Heart left ventricle (tissue), 13 donors: ENCODE measurements around the gene ERCC2.

Experiments
- POLR2A ChIP-seq, 2 donors: fragments of 450-650 bp; IDR thresholded peaks; one replicate each; pipeline ENCODE4 v1.6.1; 2017; ENCODE audit warnings: antibody characterized with exemption in 2 of 2, mild to moderate bottlenecking in 2 of 2, moderate library complexity in 2 of 2
- TF ChIP-seq, protein P1 (sequence below), 12 donors: fragments of 200-600 bp; sonication (generic) in 4 of 12; IDR thresholded peaks; one replicate each; pipeline versions ENCODE4 v1.5.0 to v1.8.0; 2018 to 2022; ENCODE audit warnings: antibody characterized with exemption in 12 of 12, mild to moderate bottlenecking in 5 of 12
- donor health status: ischemic (EF 13 %, LVEDD 7.1; RV severe dilation, severe dysfunction).
- donor health status: DM: no; HTN: yes; CAD: no.
- donor health status: DM: no; HTN: no; CAD: no.
- donor health status: ischemic (EF 25% LVEDD 6.9; RV normal size, moderate dysfunction).
- donor health status: ischemic (EF 25% LVEDD 5.7; RV mildly dilated, moderate dysfunction).
- donor health status: ischemic (EF 35%, LVEDD 5.7; RV mildly dilated, moderate dysfunction).
- donor health status: nonischemic (EF 11% LVEDD 7.7; RV severe dilation, severe dysfunction).
- donor health status: DM: yes; HTN: yes; CAD: no.
- donor health status: PGD.
- donor health status: ischemic (EF 29% LVEDD 5.4; RV normal size, mild dysfunction).
- donor health status: nonischemic (EF 23%, LVEDD 6.1; RV moderate dilation, normal function).

DNA sequence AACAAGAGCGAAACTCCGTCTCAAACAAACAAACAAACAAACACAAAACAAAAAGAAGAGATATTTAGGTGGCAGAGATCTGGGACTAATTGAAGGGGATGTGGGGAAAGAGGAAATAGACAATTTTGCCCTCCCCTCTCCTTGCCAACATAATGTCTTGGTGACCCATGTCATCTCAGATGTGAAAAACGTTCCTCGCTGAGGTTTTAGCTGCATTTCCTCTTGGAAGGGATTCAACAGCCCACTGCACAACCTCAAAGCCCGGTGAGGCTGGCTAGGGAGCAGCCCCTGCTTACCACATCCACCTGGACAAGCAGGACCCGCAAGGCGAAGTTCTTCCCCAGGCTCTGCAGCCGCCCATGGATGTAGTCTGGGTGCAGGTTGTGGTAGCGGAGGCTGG is 48.4 kb upstream of the ERCC2 start:
- TF ChIP-seq, protein P1, sequence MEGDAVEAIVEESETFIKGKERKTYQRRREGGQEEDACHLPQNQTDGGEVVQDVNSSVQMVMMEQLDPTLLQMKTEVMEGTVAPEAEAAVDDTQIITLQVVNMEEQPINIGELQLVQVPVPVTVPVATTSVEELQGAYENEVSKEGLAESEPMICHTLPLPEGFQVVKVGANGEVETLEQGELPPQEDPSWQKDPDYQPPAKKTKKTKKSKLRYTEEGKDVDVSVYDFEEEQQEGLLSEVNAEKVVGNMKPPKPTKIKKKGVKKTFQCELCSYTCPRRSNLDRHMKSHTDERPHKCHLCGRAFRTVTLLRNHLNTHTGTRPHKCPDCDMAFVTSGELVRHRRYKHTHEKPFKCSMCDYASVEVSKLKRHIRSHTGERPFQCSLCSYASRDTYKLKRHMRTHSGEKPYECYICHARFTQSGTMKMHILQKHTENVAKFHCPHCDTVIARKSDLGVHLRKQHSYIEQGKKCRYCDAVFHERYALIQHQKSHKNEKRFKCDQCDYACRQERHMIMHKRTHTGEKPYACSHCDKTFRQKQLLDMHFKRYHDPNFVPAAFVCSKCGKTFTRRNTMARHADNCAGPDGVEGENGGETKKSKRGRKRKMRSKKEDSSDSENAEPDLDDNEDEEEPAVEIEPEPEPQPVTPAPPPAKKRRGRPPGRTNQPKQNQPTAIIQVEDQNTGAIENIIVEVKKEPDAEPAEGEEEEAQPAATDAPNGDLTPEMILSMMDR (IDR thresholded peaks at IDR 0.05) = no peak
- TF ChIP-seq POLR2A (IDR thresholded peaks at IDR 0.05) = no peak
